Measurements from ENCODE around the gene PGLYRP2. TPM values are rescaled to one million over a fixed set of nuclear protein-coding genes. Genes with fewer than 3 reads are reported as not detected.

Gene PGLYRP2
- total and polyA plus RNA-seq, 2 of the 13 experiments (the other 11 are each of a cell fraction or from before 2014, with no cell fraction given) = 0.04 to 1.0 TPM

- TF ChIP-seq ZHX2 (IDR thresholded peaks at IDR 0.05; ENCODE audit: low read depth) = no peak
- no peak for TF ChIP-seq ZHX2 (CRISPR knock-in tag; IDR thresholded peaks at IDR 0.05; ENCODE audit: borderline replicate concordance)
- TF ChIP-seq ZNF629 (CRISPR knock-in tag; conservative IDR thresholded peaks at IDR 0.05) = no peak
- TF ChIP-seq ZFP90 (CRISPR knock-in tag; IDR thresholded peaks at IDR 0.05; ENCODE audit: borderline replicate concordance) = 0 out of 2 replicates have a peak, but pooled peaks have one; percentile 34
- no peak for TF ChIP-seq ZBTB7B (CRISPR knock-in tag; IDR thresholded peaks at IDR 0.05)
- TF ChIP-seq KDM2A (CRISPR knock-in tag; IDR thresholded peaks at IDR 0.05; ENCODE audit: borderline replicate concordance, low read depth) = no peak
- no peak for TF ChIP-seq POGZ (CRISPR knock-in tag; IDR thresholded peaks at IDR 0.05)
- peak; percentile 27; the same call in 1 of the 2 replicates for TF ChIP-seq ARID4A (CRISPR knock-in tag; IDR thresholded peaks at IDR 0.05; ENCODE audit: borderline replicate concordance)
- TF ChIP-seq MTERF4 (CRISPR knock-in tag; IDR thresholded peaks at IDR 0.05) = no peak
- TF ChIP-seq CERS6 (CRISPR knock-in tag; IDR thresholded peaks at IDR 0.05) = no peak
- no peak for TF ChIP-seq NR1H2 (CRISPR knock-in tag; IDR thresholded peaks at IDR 0.05; ENCODE audit: borderline replicate concordance, low read depth)
- TF ChIP-seq ZFP36 (IDR thresholded peaks at IDR 0.05; ENCODE audit: borderline replicate concordance, low read depth, low read length, partially characterized antibody) = no peak
- no peak for TF ChIP-seq RBM39 (IDR thresholded peaks at IDR 0.05; ENCODE audit: low read depth, low read length, poor library complexity, severe bottlenecking)
- no peak for TF ChIP-seq CTCF (CRISPR knock-in tag; IDR thresholded peaks at IDR 0.05)
- TF ChIP-seq MTF2 (CRISPR knock-in tag; IDR thresholded peaks at IDR 0.05; ENCODE audit: borderline replicate concordance) = no peak
- no peak for TF ChIP-seq DMAP1 (CRISPR knock-in tag; IDR thresholded peaks at IDR 0.05)
Observed at GRCh38 chr19:15432018-15432494, 47.2 kb downstream of the PGLYRP2 start (continued).
